GM23248 (cell line): ENCODE results near the gene PAQR5. TPM values are rescaled to one million over a fixed set of nuclear protein-coding genes. Genes with fewer than 3 reads are reported as not detected.

ENCODE experiments used
- DNase-seq: peaks from one replicate; pipeline ENCODE4 v3.0.0-alpha.2; 2015
- H2AFZ ChIP-seq: fragments of 200-600 bp; sonication (generic); 2 replicates; pipeline ENCODE4 v1.6.1; 2016; ENCODE audit warnings: antibody characterized with exemption
- H3F3A ChIP-seq: fragments of 200-600 bp; sonication (generic); 2 replicates; pipeline ENCODE4 v1.6.1; 2016; ENCODE audit warnings: mild to moderate bottlenecking, antibody characterized with exemption, mixed run types; ENCODE audit not compliant: insufficient read depth
- H3K27ac ChIP-seq: fragments of 200-600 bp; sonication (generic); 2 replicates; pipeline ENCODE4 v1.5.1; 2016; ENCODE audit warnings: mild to moderate bottlenecking
- H3K27me3 ChIP-seq: fragments of 200-600 bp; sonication (generic); replicated peaks from 2 replicates; pipeline ENCODE4 v1.6.1; 2016; ENCODE audit warnings: mild to moderate bottlenecking; ENCODE audit not compliant: insufficient read depth
- H3K36me3 ChIP-seq: fragments of 200-600 bp; sonication (generic); 2 replicates; pipeline ENCODE4 v1.6.1; 2016; ENCODE audit warnings: low read depth, mild to moderate bottlenecking
- H3K4me1 ChIP-seq: fragments of 200-600 bp; sonication (generic); 2 replicates; pipeline ENCODE4 v1.6.1; 2016; ENCODE audit warnings: mild to moderate bottlenecking; ENCODE audit not compliant: insufficient read depth
- H3K4me2 ChIP-seq: fragments of 200-600 bp; sonication (generic); one replicate; pipeline ENCODE4 v1.6.1; 2016; ENCODE audit warnings: mild to moderate bottlenecking; ENCODE audit not compliant: unreplicated experiment
- H3K4me3 ChIP-seq: fragments of 200-600 bp; sonication (generic); 2 replicates; pipeline ENCODE4 v1.5.1; 2016; ENCODE audit warnings: mild to moderate bottlenecking
- H3K79me2 ChIP-seq: fragments of 200-600 bp; sonication (generic); 2 replicates; pipeline ENCODE4 v1.6.1; 2016; ENCODE audit warnings: mild to moderate bottlenecking; ENCODE audit not compliant: insufficient read depth
- H3K9ac ChIP-seq: fragments of 200-600 bp; sonication (generic); 2 replicates; pipeline ENCODE4 v1.6.1; 2016; ENCODE audit warnings: mild to moderate bottlenecking
- H3K9me2 ChIP-seq: fragments of 200-600 bp; sonication (generic); 2 replicates; pipeline ENCODE4 v1.6.1; 2016; ENCODE audit warnings: mixed run types, mild to moderate bottlenecking, moderate library complexity; ENCODE audit not compliant: insufficient read depth
- H3K9me3 ChIP-seq: fragments of 200-600 bp; sonication (generic); one replicate; pipeline ENCODE4 v1.6.1; 2017; ENCODE audit warnings: low read depth
- H4K20me1 ChIP-seq: fragments of 200-600 bp; sonication (generic); 2 replicates; pipeline ENCODE4 v1.6.0; 2016; ENCODE audit not compliant: insufficient read depth
- EZH2 ChIP-seq: fragments of 200-600 bp; sonication (generic); IDR thresholded peaks from 2 replicates; pipeline ENCODE4 v1.6.1; 2018; ENCODE audit warnings: antibody characterized with exemption, mild to moderate bottlenecking; ENCODE audit not compliant: insufficient read depth, poor library complexity, severe bottlenecking
- EZH2phosphoT487 ChIP-seq: fragments of 200-600 bp; sonication (generic); IDR thresholded peaks from 2 replicates; pipeline ENCODE4 v1.6.1; 2018; ENCODE audit warnings: antibody characterized with exemption, moderate library complexity, mild to moderate bottlenecking, low read depth; ENCODE audit not compliant: insufficient read depth
- WGBS, 2 experiments: methylation state at CpG; one replicate each; pipeline ENCODE4 v1.1.6; 2015 to 2017; ENCODE audit warnings: low lambda C conversion rate in 2 of 2, low coverage in 1 of 2; ENCODE audit errors: missing lambda C conversion rate in 2 of 2; 5-methylcytosine and 5-hydroxymethylcytosine counted together
- in situ Hi-C: fragments of 300-500 bp; cut with MboI; formaldehyde crosslinking; loops from 2 replicates; pipeline ENCODE4 v1.15.0; 2020
- polyA plus RNA-seq: library from polyadenylated mRNA; unstranded; fragments of >200 nt; fragmentation: Nextera tagmentation; extraction: Ambion mirVana; gene quantifications from 2 replicates; pipeline ENCODE4 v1.2.1, GENCODE V29; 2016
- total RNA-seq: library from RNA; depleted of rRNA; stranded (reverse); fragments of >200 nt; shearing (Covaris generic); gene quantifications from 2 replicates; pipeline ENCODE4 v1.2.3, GENCODE V29; 2014

Gene PAQR5
- total and polyA plus RNA-seq, 2 experiments from 2014 or later = 3.8 to 5.7 TPM

DNA sequence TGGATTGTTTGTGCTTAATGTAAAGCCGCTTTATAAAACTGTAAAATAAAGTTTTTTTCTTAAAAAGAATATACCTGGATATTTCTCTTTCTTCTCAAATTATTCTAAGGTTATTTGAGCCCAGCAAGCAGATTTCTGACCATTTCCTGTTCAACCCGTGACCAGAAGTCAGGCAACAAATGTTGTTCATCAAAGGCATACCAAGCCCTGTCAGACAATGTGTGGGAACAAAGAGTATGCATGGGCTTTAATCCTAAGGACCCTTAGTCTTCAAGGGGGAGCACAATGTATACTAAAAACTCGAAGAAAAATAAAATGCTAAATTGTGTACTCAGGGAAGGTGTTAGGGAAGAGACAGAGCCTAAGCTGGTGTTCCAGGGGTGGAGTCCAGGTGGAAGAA, 26.6 kb upstream of the PAQR5 start:
- no peaks in the 10 kb centered on the region for H4K20me1 ChIP-seq
- H3K36me3 ChIP-seq = no peaks in the 10 kb centered on the region
- in situ Hi-C loops = no loop called here
- TF ChIP-seq EZH2 = no peak
- TF ChIP-seq EZH2phosphoT487 = no peak
- H2AFZ ChIP-seq = no peak overlapping the region
- H3K27ac ChIP-seq = no peak overlapping the region
- H3K27me3 ChIP-seq = no peaks in the 10 kb centered on the region
- DNase-seq = no peak
- H3K9me2 ChIP-seq = no peaks in the 10 kb centered on the region
- H3F3A ChIP-seq = no peaks in the 10 kb centered on the region
- H3K9ac ChIP-seq = no peak overlapping the region
- 56 to 61% methylated on average over 3 of the region's 3 CpGs for WGBS, 2 experiments
- H3K4me2 ChIP-seq = no peak overlapping the region
- H3K4me1 ChIP-seq = no peaks in the 10 kb centered on the region
- H3K4me3 ChIP-seq = no peak overlapping the region
- no peaks in the 10 kb centered on the region for H3K9me3 ChIP-seq
- H3K79me2 ChIP-seq = no peaks in the 10 kb centered on the region

DNA sequence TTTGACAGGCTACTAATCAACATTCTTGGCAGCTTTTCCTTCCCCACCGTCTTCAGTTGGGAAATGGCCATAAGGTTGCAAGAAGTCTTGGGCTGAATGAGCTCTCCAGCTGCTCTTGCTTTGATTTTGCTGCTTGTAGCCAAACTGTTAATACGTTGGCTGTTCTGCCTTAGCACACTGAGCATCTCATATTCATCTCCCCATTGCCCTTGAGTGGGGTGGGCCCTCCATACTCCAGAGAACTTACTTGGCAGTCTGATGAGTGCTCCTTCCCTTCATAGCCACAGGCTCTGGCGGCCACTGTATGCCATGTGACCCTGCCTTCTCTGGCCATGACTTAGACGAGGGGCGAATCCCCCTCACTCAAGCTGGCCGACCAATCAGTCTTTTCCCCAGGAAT, 25.8 kb upstream of the PAQR5 start:
- in situ Hi-C loops = no loop called here
- Histone ChIP-seq H3K4me2 (no peak overlapping the region), H3K9ac (no peak overlapping the region), H3F3A (no peaks in the 10 kb centered on the region), H3K27me3 (no peaks in the 10 kb centered on the region), H3K27ac (no peak overlapping the region), H3K4me1 (no peaks in the 10 kb centered on the region), H3K79me2 (no peaks in the 10 kb centered on the region), H3K9me2 (no peaks in the 10 kb centered on the region), H2AFZ (no peak overlapping the region), H3K36me3 (no peaks in the 10 kb centered on the region), H3K4me3 (no peak overlapping the region), H4K20me1 (no peaks in the 10 kb centered on the region), H3K9me3 (no peaks in the 10 kb centered on the region)
- 71 to 74% methylated on average over 6 of the region's 6 CpGs for WGBS, 2 experiments
- TF ChIP-seq EZH2 (no peak), EZH2phosphoT487 (no peak)
- no peak for DNase-seq

DNA sequence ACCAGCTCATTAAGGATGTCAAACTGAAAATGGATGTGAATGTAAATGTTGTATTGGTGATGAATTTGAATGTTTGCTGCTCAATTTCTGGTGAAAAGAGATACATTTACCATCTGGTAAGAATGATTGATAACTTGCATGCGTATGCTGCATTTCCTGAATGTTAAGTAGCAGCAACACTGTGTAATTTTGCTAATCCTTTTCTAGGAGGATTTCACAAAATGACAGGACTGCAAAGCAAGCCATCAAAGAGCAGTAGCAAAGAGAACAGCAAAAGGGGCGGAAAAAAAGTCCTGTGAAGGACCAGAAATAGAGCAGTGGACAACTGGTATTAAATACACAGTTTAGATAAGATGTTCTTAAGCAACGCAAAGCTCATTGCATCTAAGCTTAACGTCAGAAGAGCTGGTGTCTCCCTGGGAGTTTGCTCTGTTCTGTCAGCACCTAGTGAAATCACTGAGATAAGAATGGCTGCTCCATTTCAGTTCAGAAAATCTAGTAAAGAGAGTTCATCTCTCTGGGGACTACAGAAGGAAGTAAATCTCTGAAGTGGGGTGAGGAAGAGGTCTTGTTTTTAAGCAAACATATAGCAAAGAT, 23.5 kb upstream of the PAQR5 start:
- TF ChIP-seq EZH2phosphoT487 = no peak
- no peak for TF ChIP-seq EZH2

DNA sequence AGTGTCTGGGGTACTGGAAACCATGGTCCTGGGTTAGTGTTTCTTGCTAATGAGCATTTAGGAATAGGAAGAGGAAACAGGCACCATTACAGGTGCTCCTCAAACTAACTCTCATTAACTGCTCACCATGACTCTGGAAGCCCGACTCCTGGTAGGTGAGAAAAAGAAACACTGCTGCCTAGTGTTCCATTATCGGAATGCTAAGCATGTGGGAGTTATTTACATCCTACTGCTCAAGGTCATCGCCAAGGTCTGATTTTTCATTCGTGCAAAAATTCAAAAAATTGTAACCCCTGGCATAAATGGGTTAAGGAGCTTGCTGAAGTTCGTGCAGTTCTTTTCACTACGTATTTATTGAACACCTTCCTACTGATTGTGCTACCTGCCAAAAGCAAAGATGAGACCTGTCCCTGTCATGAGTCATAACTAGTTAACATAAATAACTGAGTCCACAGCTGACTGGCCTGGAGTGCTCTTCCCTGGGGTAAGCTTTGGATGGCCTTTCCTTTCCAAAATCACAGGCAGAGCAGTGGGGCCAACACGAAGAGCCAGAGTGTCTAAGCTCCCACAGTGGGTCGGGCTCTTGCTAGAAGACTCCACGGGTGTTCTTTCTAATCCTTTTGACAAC, 22.7 kb upstream of the PAQR5 start:
- H3K79me2 ChIP-seq = no peaks in the 10 kb centered on the region
- H3K27me3 ChIP-seq = no peaks in the 10 kb centered on the region
- H3K36me3 ChIP-seq = no peaks in the 10 kb centered on the region
- H3K9me2 ChIP-seq = no peaks in the 10 kb centered on the region
- H2AFZ ChIP-seq = no peak overlapping the region
- TF ChIP-seq EZH2phosphoT487 (no peak), EZH2 (no peak)
- in situ Hi-C loops = no loop called here
- H3K9me3 ChIP-seq = no peaks in the 10 kb centered on the region
- H3K4me2 ChIP-seq = no peak overlapping the region
- 76 to 78% methylated on average over 9 of the region's 9 CpGs for WGBS, 2 experiments
- H3K27ac ChIP-seq = no peak overlapping the region
- H4K20me1 ChIP-seq = no peaks in the 10 kb centered on the region
- H3K4me1 ChIP-seq = no peaks in the 10 kb centered on the region
- no peaks in the 10 kb centered on the region for H3F3A ChIP-seq
- H3K4me3 ChIP-seq = no peak overlapping the region
- no peak for DNase-seq
- H3K9ac ChIP-seq = no peak overlapping the region

More for the DNA sequence above, 23.5 kb upstream of the PAQR5 start:
- no peak overlapping the region for H3K9ac ChIP-seq
- no peaks in the 10 kb centered on the region for H3K9me3 ChIP-seq
- no peaks in the 10 kb centered on the region for H3K27me3 ChIP-seq
- no peak for DNase-seq
- no peak overlapping the region for H2AFZ ChIP-seq
- H3K4me2 ChIP-seq = no peak overlapping the region
- H3F3A ChIP-seq = no peaks in the 10 kb centered on the region
- in situ Hi-C loops = no loop called here
- H3K4me3 ChIP-seq = no peak overlapping the region
- H3K27ac ChIP-seq = no peak overlapping the region
- H3K9me2 ChIP-seq = no peaks in the 10 kb centered on the region
- H3K36me3 ChIP-seq = no peaks in the 10 kb centered on the region
- H3K79me2 ChIP-seq = no peaks in the 10 kb centered on the region
- no peaks in the 10 kb centered on the region for H3K4me1 ChIP-seq
- WGBS, 2 experiments = 47 to 53% methylated on average over 4 of the region's 4 CpGs
- H4K20me1 ChIP-seq = no peaks in the 10 kb centered on the region
